Spleen (tissue), 7 donors: Measurements from ENCODE around the gene TMEM220.

ENCODE experiments used
- CTCF ChIP-seq, 11 experiments: fragments of 200-600 bp in 7 of 11; fragments of 450-650 bp in 4 of 11; sonication (generic) in 4 of 11; IDR thresholded peaks in 8 of 11; conservative IDR thresholded peaks in 3 of 11; 1 replicate in 7 of 11; 2 replicates in 4 of 11; pipeline versions ENCODE4 v1.4.0 to v1.8.0; 2016 to 2021; ENCODE audit warnings: antibody characterized with exemption in 11 of 11, inconsistent platforms in 4 of 11, mild to moderate bottlenecking in 1 of 11
- POLR2A ChIP-seq, 3 donors: fragments of 450-650 bp; IDR thresholded peaks; one replicate each; pipeline ENCODE4 v1.5.1; 2017; ENCODE audit warnings: antibody characterized with exemption in 3 of 3, mild to moderate bottlenecking in 1 of 3
- POLR2AphosphoS5 ChIP-seq, 3 donors: sonication (generic); formaldehyde crosslinking; IDR thresholded peaks; one replicate each; pipeline ENCODE4 v1.5.1; 2017; ENCODE audit warnings: antibody characterized with exemption in 3 of 3
- donor health status: DM: no; HTN: no; CAD: no; lungs with moderate emphysema.
- donor health status: DM: no; HTN: no; CAD: no.
- donor health status: DM: no; HTN: no; CAD: no.

DNA sequence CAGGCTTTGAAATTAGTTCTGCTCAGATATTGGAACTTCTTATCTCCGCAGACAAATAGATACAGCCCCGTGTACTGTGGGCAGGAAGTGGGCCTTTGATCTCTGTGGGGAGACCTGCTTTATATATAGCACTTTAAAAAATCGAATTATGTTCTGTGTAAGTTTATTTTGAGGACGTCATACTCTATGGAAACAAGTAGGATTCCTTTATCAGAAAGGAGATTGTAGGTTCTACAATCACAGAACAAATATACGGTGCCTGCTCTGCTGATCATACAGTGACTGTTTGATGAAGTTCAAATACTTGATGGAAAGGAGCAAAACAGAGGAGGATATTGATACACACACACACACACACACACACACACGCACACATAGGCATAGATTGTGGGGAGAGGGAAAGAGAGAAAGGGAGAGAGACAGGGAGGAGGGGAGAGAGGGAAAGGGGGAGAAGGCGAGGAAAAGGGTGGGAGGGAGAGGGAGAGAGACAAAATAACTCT, 14.7 kb upstream of the TMEM220 start:
- TF ChIP-seq CTCF (IDR thresholded peaks at IDR 0.05 in 8 of 11, conservative IDR thresholded peaks at IDR 0.05 in 3 of 11) (no peak), POLR2A (IDR thresholded peaks at IDR 0.05) (no peak), POLR2AphosphoS5 (IDR thresholded peaks at IDR 0.05) (no peak)
